AG04450 (cell line): ENCODE results near the gene SCML2. TPM values are rescaled to one million over a fixed set of nuclear protein-coding genes. Genes with fewer than 3 reads are reported as not detected.

Experiments used
- CTCF ChIA-PET: fragments of 300-600, 350-600 bp; formaldehyde crosslinking; extraction: SDS; loops from one replicate; lab custom pipeline; 2022; ENCODE audit warnings: antibody characterized with exemption, inconsistent platforms; lab: Charles Lee
- POLR2A ChIA-PET: fragments of 350-600 bp; formaldehyde crosslinking; extraction: SDS; loops from one replicate; lab custom pipeline; 2021; ENCODE audit warnings: antibody characterized with exemption, inconsistent platforms; lab: Yijun Ruan, JAX
- DNase-seq: peaks from one replicate; pipeline ENCODE4 v3.0.0-alpha.2; 2011; ENCODE audit warnings: low read depth, low spot score
- H3K27ac ChIP-seq: one replicate; pipeline ENCODE4 v1.5.1; 2012; ENCODE audit warnings: low read depth, low read length, control low read depth
- H3K27me3 ChIP-seq: one replicate; pipeline ENCODE4 v1.6.0; 2012; ENCODE audit warnings: low read length; ENCODE audit not compliant: control insufficient read depth, insufficient read depth
- H3K4me3 ChIP-seq: 2 replicates; pipeline ENCODE4 v1.5.1; 2011; ENCODE audit warnings: mild to moderate bottlenecking, low read depth, low read length, control low read depth
- H3K9me3 ChIP-seq: 2 replicates; pipeline ENCODE4 v1.5.1; 2012; ENCODE audit warnings: low read length; ENCODE audit not compliant: control insufficient read depth, insufficient read depth
- CTCF ChIP-seq: IDR thresholded peaks from 2 replicates; pipeline ENCODE4 v1.5.1; 2011; ENCODE audit warnings: low read depth, low read length, control low read depth, inconsistent platforms
- polyA plus RNA-seq: library from polyadenylated mRNA; depleted of rRNA; stranded (reverse); fragments of >200 nt; gene quantifications from 2 replicates; pipeline ENCODE4 v1.2.3, GENCODE V29; 2011; rRNA removed
- small RNA-seq: library from RNA; depleted of rRNA; stranded (forward); fragments of <200 nt; gene quantifications from one replicate; pipeline ENCODE3, GENCODE V24; 2012; ENCODE audit warnings: low read depth; ENCODE audit not compliant: insufficient read length

Gene SCML2
- polyA plus RNA-seq, 1 experiment = 1.7 TPM

GRCh38 chrX:18203631-18204030 is 150.9 kb downstream of the SCML2 start:
- ChIA-PET POLR2A (no interaction called here), CTCF (no interaction called here)
- Histone ChIP-seq H3K9me3 (no peaks in the 10 kb centered on the region), H3K27ac (no peak overlapping the region), H3K4me3 (no peak overlapping the region), H3K27me3 (no peaks in the 10 kb centered on the region)
- DNase-seq = no peak
- TF ChIP-seq CTCF = no peak

GRCh38 chrX:18194688-18195087 is 159.8 kb downstream of the SCML2 start:
- POLR2A ChIA-PET = no interaction called here
- no peak for DNase-seq
- Histone ChIP-seq H3K9me3 (no peaks in the 10 kb centered on the region), H3K27me3 (no peaks in the 10 kb centered on the region), H3K4me3 (no peak overlapping the region), H3K27ac (no peak overlapping the region)
- TF ChIP-seq CTCF = no peak
- CTCF ChIA-PET = no interaction called here

Small RNAs within 50 kb of the gene (small RNA-seq; reads per million reads assigned to genes)
- gene RF00019 = not detected
- gene TMSB10P2 = not detected

Other genes starting within 250 kb of the SCML2 start
- gene BEND2, start 133.8 kb downstream of the SCML2 start, polyA plus RNA-seq = not detected in 2 replicates
- gene CDKL5, start 70.9 kb upstream of the SCML2 start, polyA plus RNA-seq = 9.6 and 13.3 TPM in 2 replicates